GM23338 (cell line): ENCODE measurements around the gene WNK2. TPM values are rescaled to one million over a fixed set of nuclear protein-coding genes. Genes with fewer than 3 reads are reported as not detected.

Experiments used
- ATAC-seq: fragments of 200-7000 bp; cut with Tn5 transposase; 3 replicates; pipeline ENCODE4 v1.9.1; 2020
- DNase-seq: peaks from one replicate; pipeline ENCODE4 v3.0.0-alpha.2; 2015; ENCODE audit warnings: low spot score
- H2AFZ ChIP-seq: fragments of 200-600 bp; sonication (generic); 2 replicates; pipeline ENCODE4 v1.8.0; 2016; ENCODE audit warnings: antibody characterized with exemption, mild to moderate bottlenecking, moderate library complexity
- H3F3A ChIP-seq: fragments of 200-600 bp; sonication (generic); replicated peaks from 2 replicates; pipeline ENCODE4 v1.8.0; 2017; ENCODE audit warnings: antibody characterized with exemption, mixed run types, low read depth
- H3K27ac ChIP-seq: fragments of 200-600 bp; sonication (generic); 2 replicates; pipeline ENCODE4 v1.6.1; 2016; ENCODE audit warnings: low read depth
- H3K27me3 ChIP-seq: fragments of 200-600 bp; sonication (generic); 2 replicates; pipeline ENCODE4 v1.8.0; 2016; ENCODE audit warnings: mild to moderate bottlenecking, mixed run types, moderate library complexity; ENCODE audit not compliant: insufficient read depth
- H3K36me3 ChIP-seq: fragments of 200-600 bp; sonication (generic); 2 replicates; pipeline ENCODE4 v1.8.0; 2016; ENCODE audit warnings: mild to moderate bottlenecking; ENCODE audit not compliant: insufficient read depth
- H3K4me1 ChIP-seq: fragments of 200-600 bp; sonication (generic); 2 replicates; pipeline ENCODE4 v1.8.0; 2016; ENCODE audit warnings: mild to moderate bottlenecking, moderate library complexity; ENCODE audit not compliant: insufficient read depth
- H3K4me2 ChIP-seq: fragments of 200-600 bp; sonication (generic); 2 replicates; pipeline ENCODE4 v1.7.1; 2017; ENCODE audit warnings: mixed run types
- H3K4me3 ChIP-seq: fragments of 200-600 bp; sonication (generic); 2 replicates; pipeline ENCODE4 v1.6.1; 2016; ENCODE audit warnings: mixed run types
- H3K79me2 ChIP-seq: fragments of 200-600 bp; sonication (generic); replicated peaks from 2 replicates; pipeline ENCODE4 v1.8.0; 2017; ENCODE audit warnings: mild to moderate bottlenecking; ENCODE audit not compliant: insufficient read depth
- H3K9me2 ChIP-seq: fragments of 200-600 bp; sonication (generic); 2 replicates; pipeline ENCODE4 v1.8.0; 2017; ENCODE audit not compliant: insufficient read depth
- H4K20me1 ChIP-seq: fragments of 200-600 bp; sonication (generic); replicated peaks from 2 replicates; pipeline ENCODE4 v1.8.0; 2017; ENCODE audit warnings: mild to moderate bottlenecking; ENCODE audit not compliant: insufficient read depth
- H3K27ac Mint-ChIP-seq: 2 replicates; pipeline ENCODE4 v1.8.0; 2020; ENCODE audit warnings: inconsistent platforms, mild to moderate bottlenecking, moderate library complexity, mixed read lengths
- H3K27me3 Mint-ChIP-seq: 3 replicates; pipeline ENCODE4 v1.8.0; 2022; ENCODE audit warnings: low read depth, mild to moderate bottlenecking, moderate library complexity, mixed read lengths, inconsistent platforms; ENCODE audit not compliant: insufficient read depth, poor library complexity
- H3K36me3 Mint-ChIP-seq: 3 replicates; pipeline ENCODE4 v1.8.0; 2021; ENCODE audit warnings: low read depth, mild to moderate bottlenecking, inconsistent platforms, moderate library complexity, mixed read lengths
- H3K4me1 Mint-ChIP-seq: 3 replicates; pipeline ENCODE4 v1.8.0; 2020; ENCODE audit warnings: mild to moderate bottlenecking, inconsistent platforms, mixed read lengths
- H3K4me3 Mint-ChIP-seq: 3 replicates; pipeline ENCODE4 v1.8.0; 2021; ENCODE audit warnings: moderate library complexity, mild to moderate bottlenecking, inconsistent platforms, mixed read lengths
- H3K9me3 Mint-ChIP-seq: 3 replicates; pipeline ENCODE4 v1.8.0; 2020; ENCODE audit warnings: moderate library complexity, mild to moderate bottlenecking, inconsistent platforms, mixed read lengths
- ETS1 ChIP-seq: IDR thresholded peaks from 2 replicates; pipeline ENCODE4 v1.6.1; 2016; ENCODE audit warnings: antibody characterized with exemption
- NANOG ChIP-seq: IDR thresholded peaks from 2 replicates; pipeline ENCODE4 v1.6.1; 2016; ENCODE audit warnings: antibody characterized with exemption, borderline replicate concordance
- polyA plus RNA-seq: library from polyadenylated mRNA; unstranded; fragments of >200 nt; fragmentation: Nextera tagmentation; extraction: Ambion mirVana; gene quantifications from 2 replicates; pipeline ENCODE4 v1.2.1, GENCODE V29; 2016
- total RNA-seq: library from RNA; depleted of rRNA; stranded (reverse); fragments of >200 nt; shearing (Covaris generic); gene quantifications from 2 replicates; pipeline ENCODE4 v1.2.3, GENCODE V29; 2014
- TF ChIP-seq, protein P1 (sequence below): fragments of 250-450 bp; sonication (Bioruptor Pico); IDR thresholded peaks from 2 replicates; pipeline ENCODE4 v1.5.0; 2020; ENCODE audit warnings: mild to moderate bottlenecking, moderate library complexity
- TF ChIP-seq, protein P2 (sequence below): IDR thresholded peaks from one replicate; pipeline ENCODE4 v1.6.1; 2018; ENCODE audit warnings: antibody characterized with exemption; ENCODE audit not compliant: unreplicated experiment

The WNK2 gene
- total and polyA plus RNA-seq, 2 experiments from 2014 or later: 56.4 to 102 TPM

DNA sequence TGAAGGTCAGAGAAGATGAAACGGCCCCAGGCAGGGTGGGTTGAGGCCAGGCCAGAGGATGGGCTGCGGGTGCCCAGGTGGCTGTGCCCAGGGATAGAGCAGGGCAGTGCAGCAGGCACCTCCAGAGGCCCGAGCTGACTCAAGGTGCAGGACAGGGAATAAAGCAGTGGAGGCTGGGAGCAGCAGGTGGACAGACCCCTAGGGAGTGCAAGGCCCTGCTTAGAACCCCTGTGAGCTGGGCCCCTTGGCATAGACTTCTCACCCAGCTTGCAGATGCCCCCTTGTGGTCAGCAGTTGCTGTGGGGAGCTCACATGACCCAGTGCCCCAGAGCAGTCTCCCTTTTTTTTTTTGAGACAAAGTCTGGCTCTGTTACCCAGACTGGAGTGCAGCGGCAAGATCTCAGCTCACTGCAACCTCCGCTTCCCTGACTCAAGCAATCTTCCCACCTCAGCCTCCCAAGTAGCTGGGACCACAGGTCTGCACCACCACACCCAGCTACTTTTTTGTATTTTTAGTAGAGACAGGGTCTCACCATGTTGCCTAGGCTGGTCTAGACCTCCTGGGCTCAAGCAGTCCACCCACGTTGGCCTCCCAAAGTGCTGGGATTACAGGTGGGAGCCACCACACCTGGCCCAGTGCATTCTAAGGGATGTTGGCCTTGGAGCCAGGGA, 118.8 kb downstream of the WNK2 start (continued):
- TF ChIP-seq, protein P1, sequence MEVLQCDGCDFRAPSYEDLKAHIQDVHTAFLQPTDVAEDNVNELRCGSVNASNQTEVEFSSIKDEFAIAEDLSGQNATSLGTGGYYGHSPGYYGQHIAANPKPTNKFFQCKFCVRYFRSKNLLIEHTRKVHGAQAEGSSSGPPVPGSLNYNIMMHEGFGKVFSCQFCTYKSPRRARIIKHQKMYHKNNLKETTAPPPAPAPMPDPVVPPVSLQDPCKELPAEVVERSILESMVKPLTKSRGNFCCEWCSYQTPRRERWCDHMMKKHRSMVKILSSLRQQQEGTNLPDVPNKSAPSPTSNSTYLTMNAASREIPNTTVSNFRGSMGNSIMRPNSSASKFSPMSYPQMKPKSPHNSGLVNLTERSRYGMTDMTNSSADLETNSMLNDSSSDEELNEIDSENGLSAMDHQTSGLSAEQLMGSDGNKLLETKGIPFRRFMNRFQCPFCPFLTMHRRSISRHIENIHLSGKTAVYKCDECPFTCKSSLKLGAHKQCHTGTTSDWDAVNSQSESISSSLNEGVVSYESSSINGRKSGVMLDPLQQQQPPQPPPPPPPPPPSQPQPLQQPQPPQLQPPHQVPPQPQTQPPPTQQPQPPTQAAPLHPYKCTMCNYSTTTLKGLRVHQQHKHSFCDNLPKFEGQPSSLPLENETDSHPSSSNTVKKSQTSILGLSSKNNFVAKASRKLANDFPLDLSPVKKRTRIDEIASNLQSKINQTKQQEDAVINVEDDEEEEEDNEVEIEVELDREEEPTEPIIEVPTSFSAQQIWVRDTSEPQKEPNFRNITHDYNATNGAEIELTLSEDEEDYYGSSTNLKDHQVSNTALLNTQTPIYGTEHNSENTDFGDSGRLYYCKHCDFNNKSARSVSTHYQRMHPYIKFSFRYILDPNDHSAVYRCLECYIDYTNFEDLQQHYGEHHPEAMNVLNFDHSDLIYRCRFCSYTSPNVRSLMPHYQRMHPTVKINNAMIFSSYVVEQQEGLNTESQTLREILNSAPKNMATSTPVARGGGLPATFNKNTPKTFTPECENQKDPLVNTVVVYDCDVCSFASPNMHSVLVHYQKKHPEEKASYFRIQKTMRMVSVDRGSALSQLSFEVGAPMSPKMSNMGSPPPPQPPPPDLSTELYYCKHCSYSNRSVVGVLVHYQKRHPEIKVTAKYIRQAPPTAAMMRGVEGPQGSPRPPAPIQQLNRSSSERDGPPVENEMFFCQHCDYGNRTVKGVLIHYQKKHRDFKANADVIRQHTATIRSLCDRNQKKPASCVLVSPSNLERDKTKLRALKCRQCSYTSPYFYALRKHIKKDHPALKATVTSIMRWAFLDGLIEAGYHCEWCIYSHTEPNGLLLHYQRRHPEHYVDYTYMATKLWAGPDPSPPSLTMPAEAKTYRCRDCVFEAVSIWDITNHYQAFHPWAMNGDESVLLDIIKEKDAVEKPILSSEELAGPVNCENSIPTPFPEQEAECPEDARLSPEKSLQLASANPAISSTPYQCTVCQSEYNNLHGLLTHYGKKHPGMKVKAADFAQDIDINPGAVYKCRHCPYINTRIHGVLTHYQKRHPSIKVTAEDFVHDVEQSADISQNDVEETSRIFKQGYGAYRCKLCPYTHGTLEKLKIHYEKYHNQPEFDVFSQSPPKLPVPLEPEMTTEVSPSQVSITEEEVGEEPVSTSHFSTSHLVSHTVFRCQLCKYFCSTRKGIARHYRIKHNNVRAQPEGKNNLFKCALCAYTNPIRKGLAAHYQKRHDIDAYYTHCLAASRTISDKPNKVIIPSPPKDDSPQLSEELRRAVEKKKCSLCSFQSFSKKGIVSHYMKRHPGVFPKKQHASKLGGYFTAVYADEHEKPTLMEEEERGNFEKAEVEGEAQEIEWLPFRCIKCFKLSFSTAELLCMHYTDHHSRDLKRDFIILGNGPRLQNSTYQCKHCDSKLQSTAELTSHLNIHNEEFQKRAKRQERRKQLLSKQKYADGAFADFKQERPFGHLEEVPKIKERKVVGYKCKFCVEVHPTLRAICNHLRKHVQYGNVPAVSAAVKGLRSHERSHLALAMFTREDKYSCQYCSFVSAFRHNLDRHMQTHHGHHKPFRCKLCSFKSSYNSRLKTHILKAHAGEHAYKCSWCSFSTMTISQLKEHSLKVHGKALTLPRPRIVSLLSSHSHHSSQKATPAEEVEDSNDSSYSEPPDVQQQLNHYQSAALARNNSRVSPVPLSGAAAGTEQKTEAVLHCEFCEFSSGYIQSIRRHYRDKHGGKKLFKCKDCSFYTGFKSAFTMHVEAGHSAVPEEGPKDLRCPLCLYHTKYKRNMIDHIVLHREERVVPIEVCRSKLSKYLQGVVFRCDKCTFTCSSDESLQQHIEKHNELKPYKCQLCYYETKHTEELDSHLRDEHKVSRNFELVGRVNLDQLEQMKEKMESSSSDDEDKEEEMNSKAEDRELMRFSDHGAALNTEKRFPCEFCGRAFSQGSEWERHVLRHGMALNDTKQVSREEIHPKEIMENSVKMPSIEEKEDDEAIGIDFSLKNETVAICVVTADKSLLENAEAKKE (CRISPR knock-in tag): no peak
- TF ChIP-seq ETS1: no peak

- peaks cover 4% of the 10 kb centered on the region; the same call in 1 of the 2 replicates for H3K4me1 ChIP-seq
- ATAC-seq (no peak), DNase-seq (no peak)
- H3K4me1 Mint-ChIP-seq: peaks cover 12% of the 10 kb centered on the region
- H2AFZ ChIP-seq: no peak overlapping the region
- H3F3A ChIP-seq: 0 out of 2 replicates have a peak, but pooled peaks cover 3% of the 10 kb centered on the region
- no peaks in the 10 kb centered on the region for H3K9me2 ChIP-seq
- H3K27ac ChIP-seq: no peak overlapping the region
- no peak overlapping the region for H3K27ac Mint-ChIP-seq
- H3K4me3 ChIP-seq: no peak overlapping the region
- H3K36me3 Mint-ChIP-seq: no peaks in the 10 kb centered on the region; the same call in 2 of the 3 replicates
- H3K9me3 Mint-ChIP-seq: no peaks in the 10 kb centered on the region
- no peaks in the 10 kb centered on the region for H4K20me1 ChIP-seq
- H3K36me3 ChIP-seq: no peaks in the 10 kb centered on the region
- H3K27me3 ChIP-seq: no peaks in the 10 kb centered on the region
- H3K4me2 ChIP-seq: no peak overlapping the region
- no peak overlapping the region for H3K4me3 Mint-ChIP-seq
- no peaks in the 10 kb centered on the region for H3K79me2 ChIP-seq
- H3K27me3 Mint-ChIP-seq: peaks cover 8% of the 10 kb centered on the region
- TF ChIP-seq, protein P2, sequence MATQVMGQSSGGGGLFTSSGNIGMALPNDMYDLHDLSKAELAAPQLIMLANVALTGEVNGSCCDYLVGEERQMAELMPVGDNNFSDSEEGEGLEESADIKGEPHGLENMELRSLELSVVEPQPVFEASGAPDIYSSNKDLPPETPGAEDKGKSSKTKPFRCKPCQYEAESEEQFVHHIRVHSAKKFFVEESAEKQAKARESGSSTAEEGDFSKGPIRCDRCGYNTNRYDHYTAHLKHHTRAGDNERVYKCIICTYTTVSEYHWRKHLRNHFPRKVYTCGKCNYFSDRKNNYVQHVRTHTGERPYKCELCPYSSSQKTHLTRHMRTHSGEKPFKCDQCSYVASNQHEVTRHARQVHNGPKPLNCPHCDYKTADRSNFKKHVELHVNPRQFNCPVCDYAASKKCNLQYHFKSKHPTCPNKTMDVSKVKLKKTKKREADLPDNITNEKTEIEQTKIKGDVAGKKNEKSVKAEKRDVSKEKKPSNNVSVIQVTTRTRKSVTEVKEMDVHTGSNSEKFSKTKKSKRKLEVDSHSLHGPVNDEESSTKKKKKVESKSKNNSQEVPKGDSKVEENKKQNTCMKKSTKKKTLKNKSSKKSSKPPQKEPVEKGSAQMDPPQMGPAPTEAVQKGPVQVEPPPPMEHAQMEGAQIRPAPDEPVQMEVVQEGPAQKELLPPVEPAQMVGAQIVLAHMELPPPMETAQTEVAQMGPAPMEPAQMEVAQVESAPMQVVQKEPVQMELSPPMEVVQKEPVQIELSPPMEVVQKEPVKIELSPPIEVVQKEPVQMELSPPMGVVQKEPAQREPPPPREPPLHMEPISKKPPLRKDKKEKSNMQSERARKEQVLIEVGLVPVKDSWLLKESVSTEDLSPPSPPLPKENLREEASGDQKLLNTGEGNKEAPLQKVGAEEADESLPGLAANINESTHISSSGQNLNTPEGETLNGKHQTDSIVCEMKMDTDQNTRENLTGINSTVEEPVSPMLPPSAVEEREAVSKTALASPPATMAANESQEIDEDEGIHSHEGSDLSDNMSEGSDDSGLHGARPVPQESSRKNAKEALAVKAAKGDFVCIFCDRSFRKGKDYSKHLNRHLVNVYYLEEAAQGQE: no peak
- no peak for TF ChIP-seq NANOG
Observed at GRCh38 chr9:93303258-93303771, 119.4 kb downstream of the WNK2 start.
